Stimulated activated CD4-positive, alpha-beta T cell treated with anti-CD3 and anti-CD28 coated beads, Interleukin-1b, Interleukin-23, amount 100 ng/mL, for 1 hour (primary cell): Measurements from ENCODE around the gene ATG9B.
"Not testable (repeated sequence)": the region's sequence is repeated elsewhere in the genome, so short reads cannot be mapped to it uniquely, and the experiment has no call there.

Experiments
- DNase-seq, 2 donors: peaks; one replicate each; pipeline ENCODE4 v3.0.0-alpha.2; 2020; ENCODE audit warnings: low read depth in 2 of 2

ATG9B gene

GRCh38 chr7:151017953-151018420, 6.3 kb downstream of the ATG9B start:
- DNase-seq, result peak; percentile 36 to 80

GRCh38 chr7:151017370-151017952, 6.8 kb downstream of the ATG9B start:
- no peak for DNase-seq

- DNase-seq, result no peak
These were observed 7.4 kb downstream of the ATG9B start for GRCh38 chr7:151016942-151017341.

GRCh38 chr7:151016505-151016904, 7.8 kb downstream of the ATG9B start:
- DNase-seq, result no peak

GRCh38 chr7:151015967-151016366, 8.3 kb downstream of the ATG9B start:
- no peak for DNase-seq

GRCh38 chr7:151014950-151015349, 9.3 kb downstream of the ATG9B start:
- no peak for DNase-seq

GRCh38 chr7:151013733-151014497, 10.4 kb downstream of the ATG9B start:
- peak; percentile 48 to 77 for DNase-seq

GRCh38 chr7:151013356-151013732, 10.9 kb downstream of the ATG9B start:
- DNase-seq, result no peak

GRCh38 chr7:151012911-151013347, 11.4 kb downstream of the ATG9B start:
- DNase-seq, result no peak

- DNase-seq, result no peak
These were observed 12.1 kb downstream of the ATG9B start for GRCh38 chr7:151012031-151012692.

- DNase-seq, result not testable (repeated sequence)
These were observed 12.7 kb downstream of the ATG9B start for GRCh38 chr7:151011616-151012015.

GRCh38 chr7:151011097-151011409, 13.2 kb downstream of the ATG9B start:
- no peak for DNase-seq

- DNase-seq, result no peak
These were observed 13.8 kb downstream of the ATG9B start for GRCh38 chr7:151010307-151011096.

- DNase-seq, result no peak
These were observed 14.3 kb downstream of the ATG9B start for GRCh38 chr7:151010037-151010306.

GRCh38 chr7:151009327-151010036, 14.8 kb downstream of the ATG9B start:
- DNase-seq, result no peak

- DNase-seq, result peak; percentile 57 to 79
These were observed 15.6 kb downstream of the ATG9B start for GRCh38 chr7:151008511-151009323.

GRCh38 chr7:151008143-151008510, 16.2 kb downstream of the ATG9B start:
- DNase-seq, result no peak

- no peak for DNase-seq
These were observed 16.8 kb downstream of the ATG9B start for GRCh38 chr7:151007469-151007898.

- DNase-seq, result no peak
These were observed 17.5 kb downstream of the ATG9B start for GRCh38 chr7:151006590-151007300.

GRCh38 chr7:151005566-151005965, 18.7 kb downstream of the ATG9B start:
- no peak for DNase-seq
